Stimulated activated CD4-positive, alpha-beta T cell treated with anti-CD3 and anti-CD28 coated beads, Interleukin-12 subunit alpha, Interleukin-12 subunit beta, amount 100 ng/mL, for 48 hours (primary cell): Measurements from ENCODE around the gene ITGA11.

Experiments
- DNase-seq, 3 donors: peaks; one replicate each; pipeline ENCODE4 v3.0.0-alpha.2; 2020; ENCODE audit warnings: low read depth in 2 of 3, low spot score in 1 of 3

ITGA11 gene

GRCh38 chr15:68364028-68364659 is 67.8 kb downstream of the ITGA11 start:
- DNase-seq = no peak

DNA sequence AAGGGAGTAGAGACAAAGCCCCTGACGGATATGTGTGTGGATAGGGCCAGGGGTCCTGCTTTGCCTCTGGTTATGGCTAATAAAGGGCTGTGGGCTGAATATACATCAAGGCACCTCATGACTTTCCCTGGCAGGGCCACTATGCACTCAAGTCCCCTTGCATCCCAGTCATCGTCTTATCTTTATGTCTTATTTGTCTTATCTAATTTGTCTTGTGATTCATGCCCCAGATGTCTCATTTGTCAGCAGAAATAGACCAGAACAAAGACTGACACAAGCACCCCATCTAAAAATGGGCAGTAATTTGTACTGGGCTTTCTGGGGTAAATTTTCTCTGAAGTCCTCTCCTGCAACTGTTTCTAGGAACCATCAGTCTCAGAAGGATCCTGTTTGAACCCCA is 68.6 kb downstream of the ITGA11 start:
- DNase-seq = no peak

GRCh38 chr15:68362537-68363126 is 69.3 kb downstream of the ITGA11 start:
- no peak for DNase-seq

GRCh38 chr15:68360721-68361120 is 71.2 kb downstream of the ITGA11 start:
- DNase-seq = no peak

- no peak for DNase-seq
Measured at GRCh38 chr15:68356778-68357177, 75.2 kb downstream of the ITGA11 start.

GRCh38 chr15:68354923-68355322 is 77.0 kb downstream of the ITGA11 start:
- DNase-seq = no peak

DNA sequence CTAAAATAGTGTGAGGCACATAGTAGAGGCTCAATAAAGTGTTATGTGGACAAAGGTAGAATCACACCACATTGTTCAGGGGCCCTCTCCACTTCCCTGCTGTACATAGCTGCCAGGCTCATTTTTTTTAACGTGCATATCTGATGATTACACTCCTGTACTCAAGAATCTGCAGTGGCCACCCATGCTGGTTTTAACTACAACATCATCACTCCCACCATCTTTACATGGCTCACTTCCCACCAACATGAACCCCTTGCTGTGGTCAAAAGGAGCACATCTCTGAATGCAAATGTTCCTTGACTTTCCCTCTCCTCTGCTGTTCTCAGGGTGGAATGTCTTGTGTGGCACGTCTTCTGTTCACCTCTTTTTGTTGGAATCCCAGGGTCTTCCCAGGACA is 77.7 kb downstream of the ITGA11 start:
- no peak for DNase-seq

- DNase-seq = no peak
Measured at GRCh38 chr15:68353421-68354135, 78.4 kb downstream of the ITGA11 start.

- DNase-seq = peak; percentile 12 to 29 (median 28)
Measured at GRCh38 chr15:68352401-68353062, 79.4 kb downstream of the ITGA11 start.

- DNase-seq = no peak
Measured at GRCh38 chr15:68349151-68349550, 82.8 kb downstream of the ITGA11 start.

DNA sequence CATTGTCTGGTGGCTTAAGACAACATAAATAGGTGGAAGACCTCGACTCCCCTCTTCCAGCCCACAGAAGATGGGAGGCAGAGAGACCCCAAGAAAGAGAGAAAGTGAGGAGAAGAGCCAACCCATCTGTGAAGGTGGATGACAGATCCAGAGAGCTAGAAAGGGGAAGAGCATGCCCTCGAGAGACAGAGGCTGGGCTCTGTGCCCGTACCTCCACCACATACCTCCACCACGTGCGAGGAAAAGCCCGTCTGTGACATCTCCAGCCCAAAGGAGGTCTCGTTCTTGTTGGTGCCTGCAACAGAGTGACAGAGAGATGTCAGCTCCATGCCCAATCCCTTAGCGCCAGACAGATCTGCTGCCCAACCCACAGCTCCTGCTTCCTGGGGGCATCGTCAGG is 83.4 kb downstream of the ITGA11 start:
- DNase-seq = no peak

DNA sequence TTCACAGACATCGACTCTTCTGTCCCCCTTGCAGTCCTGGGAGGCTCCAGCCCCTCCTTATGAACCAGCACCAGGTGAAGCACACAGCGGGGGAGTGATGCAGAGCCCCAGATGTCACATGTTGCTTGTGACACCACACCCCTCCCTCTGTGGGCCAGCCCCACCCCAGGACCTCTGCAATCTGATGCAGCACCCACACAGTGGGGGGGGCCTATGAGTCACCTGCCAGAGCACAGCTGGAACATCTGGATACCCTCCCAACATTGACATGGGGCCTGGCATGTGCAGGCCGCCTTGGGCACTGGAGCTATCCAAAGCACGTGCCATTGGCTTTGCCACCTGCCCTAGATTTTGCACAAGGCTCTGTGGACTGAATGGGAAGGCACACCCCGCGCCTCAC is 83.9 kb downstream of the ITGA11 start:
- no peak for DNase-seq

DNA sequence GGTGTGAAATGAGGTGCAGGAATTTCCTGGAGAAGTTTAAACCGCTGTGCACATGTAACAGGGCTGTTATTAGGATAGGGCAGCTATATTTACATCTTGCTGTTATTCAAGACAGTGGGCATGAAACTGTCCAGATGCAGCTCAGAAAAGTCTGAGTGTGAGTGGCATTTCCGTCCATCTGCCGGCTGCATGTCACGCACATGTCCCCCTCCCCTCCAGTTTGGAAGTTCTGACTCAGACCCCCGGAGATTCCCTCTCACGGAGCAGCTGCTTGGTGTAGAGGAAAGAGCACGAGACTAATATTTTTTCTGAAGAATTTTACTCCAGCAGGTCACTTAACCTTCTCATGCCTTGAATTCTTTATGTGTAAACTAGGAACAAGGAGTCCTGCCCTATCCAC is 84.6 kb downstream of the ITGA11 start:
- DNase-seq = no peak

DNA sequence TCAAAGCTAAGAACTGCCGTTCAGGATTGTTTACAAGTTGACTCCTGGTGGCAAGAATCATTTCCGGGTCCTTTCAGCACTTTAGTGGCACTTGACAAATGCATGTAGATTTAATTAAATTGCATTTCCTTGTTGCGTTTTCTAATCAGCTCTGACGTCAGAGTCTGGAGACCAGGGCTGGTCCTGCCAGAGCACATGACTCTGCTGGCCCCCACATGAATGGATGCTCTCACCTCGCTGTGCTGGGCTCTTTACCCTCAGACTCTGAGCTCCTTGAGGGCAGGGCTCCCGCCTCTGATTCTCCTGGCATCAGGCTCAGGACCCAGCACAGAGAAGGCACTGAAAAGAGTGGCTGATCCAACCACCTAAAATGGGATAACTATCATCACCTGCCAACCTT is 85.0 kb downstream of the ITGA11 start:
- DNase-seq = no peak

DNA sequence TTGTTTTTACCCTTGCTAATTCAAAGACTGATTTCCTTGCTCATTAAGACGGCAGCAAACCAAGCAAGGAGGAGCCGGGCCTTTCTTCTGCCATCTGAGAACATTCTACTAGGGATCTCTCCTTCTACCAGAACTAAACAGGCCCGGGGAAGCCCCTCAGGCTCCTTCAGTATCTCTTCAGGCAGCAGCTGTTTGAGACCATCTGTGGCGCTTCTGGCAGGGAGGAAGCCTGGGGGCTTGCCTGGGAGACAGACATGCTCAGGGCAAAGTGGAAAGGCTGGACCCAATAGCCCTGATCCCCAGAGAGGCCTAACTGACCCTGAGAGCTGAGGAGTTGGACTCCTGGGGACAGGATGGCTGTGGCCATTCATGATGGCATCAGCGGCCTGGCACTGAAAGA is 86.5 kb downstream of the ITGA11 start:
- DNase-seq = no peak

DNA sequence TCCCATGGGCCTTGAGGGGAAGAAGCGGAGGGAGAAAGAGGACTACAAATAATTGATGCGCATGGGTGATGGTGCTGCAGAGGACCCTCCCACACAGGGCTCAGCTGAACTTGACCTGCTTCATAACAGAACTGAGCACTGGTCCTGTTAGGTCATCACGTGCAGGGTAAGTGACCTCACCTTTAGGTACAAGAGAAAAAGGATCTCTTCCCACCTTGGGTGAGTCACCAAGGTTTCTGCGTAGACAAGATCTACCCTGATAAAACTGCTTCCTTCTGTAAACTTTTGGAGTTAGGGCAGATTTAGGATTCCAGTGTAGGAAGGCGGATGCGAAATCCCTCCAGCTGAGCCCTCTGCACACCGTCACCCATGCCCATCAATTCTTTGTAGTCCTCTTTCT is 87.4 kb downstream of the ITGA11 start:
- no peak for DNase-seq

- DNase-seq = no peak
Measured at GRCh38 chr15:68343579-68344225, 88.3 kb downstream of the ITGA11 start.

DNA sequence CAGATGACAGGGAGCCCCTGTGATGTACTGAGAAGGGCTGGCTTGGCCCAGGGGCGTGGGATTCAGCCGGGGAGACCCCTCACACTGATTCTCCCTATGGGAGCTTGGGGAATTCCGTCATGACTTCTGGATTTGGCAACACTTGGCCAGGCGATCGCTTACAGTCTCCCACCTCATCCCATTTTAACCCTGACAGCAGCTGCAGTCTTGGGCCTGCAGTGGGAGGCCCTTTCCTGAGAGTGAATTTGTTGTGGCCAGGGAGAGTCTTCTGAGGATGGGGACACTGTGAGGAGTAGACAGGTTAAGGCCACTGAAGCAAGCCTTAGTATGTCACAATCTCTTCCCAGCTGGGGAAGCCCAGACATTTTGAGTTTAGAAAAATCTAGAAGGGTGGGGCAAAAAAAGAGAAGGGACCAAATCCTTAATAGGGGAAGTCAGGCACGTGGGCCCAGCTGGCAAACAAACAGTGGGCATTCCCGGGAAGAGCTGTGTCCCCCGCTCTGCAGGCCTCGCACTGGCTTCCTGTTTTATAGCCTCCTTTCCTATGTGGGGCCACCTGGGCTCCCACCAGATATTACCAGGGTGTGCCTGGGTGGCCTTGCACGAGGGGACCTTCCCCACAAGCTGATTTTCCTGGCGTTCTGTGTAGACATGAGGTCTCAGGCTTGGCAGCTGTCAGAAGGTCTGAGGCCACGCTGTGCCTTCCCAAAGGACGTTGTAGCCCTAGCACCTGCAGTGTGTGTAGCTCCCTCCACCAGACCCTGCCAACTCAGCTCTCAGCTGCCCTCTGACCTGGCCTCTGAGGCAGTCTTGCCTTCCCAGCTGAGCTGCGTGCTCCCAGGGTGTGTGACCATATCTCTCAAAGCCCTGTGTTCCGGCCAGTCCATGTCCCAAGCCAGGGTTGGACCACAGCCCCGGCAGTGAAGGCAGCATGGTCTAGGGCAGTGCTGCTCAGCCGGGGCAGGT is 89.9 kb downstream of the ITGA11 start:
- DNase-seq = no peak

DNA sequence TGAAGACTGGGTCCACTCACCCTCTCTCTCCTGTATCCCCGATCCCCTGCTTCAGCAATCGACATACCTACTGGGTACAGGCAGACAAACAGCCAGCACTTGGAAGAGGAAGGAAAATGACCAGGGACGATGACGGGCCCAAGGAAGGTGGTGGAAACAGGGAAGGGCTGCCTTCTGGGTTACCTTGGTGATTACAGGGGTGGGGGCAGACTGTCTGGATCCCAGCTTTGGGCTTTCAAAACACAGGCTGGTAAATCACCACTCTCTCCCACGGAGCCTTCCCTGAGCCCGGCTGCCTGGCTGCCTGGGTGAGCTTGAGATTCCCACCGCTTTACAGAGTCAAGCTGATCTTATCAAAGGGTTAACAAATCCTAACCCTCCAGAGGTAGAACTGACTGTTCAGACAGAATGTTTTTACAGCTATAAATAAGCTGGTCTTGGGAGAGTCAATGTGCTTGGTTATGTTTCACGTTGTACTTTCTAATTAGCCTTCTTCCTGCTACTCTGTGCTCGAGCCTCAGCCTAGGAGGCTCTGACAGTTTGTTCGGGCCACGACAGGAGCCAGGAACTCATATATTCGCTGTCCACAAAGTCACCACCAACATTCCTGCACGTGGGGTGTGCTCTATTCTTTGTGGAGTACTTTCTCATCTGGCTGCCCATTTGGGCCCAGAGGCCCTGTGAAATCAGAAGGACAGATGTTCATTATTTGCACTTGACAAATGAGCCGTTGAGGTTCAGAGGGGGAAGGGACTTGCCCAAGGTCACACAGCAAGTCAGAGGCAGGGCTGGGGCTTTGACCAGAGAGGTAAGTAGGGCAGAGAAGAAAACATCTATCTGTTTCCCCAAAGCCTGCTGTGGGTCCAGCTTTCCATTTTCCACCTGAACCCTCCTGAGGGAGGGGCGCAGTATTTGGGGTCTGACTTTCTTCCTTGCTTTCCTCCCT is 91.0 kb downstream of the ITGA11 start:
- no peak for DNase-seq
